Measurements from ENCODE around the gene GOLGA5. TPM values are rescaled to one million over a fixed set of nuclear protein-coding genes. Genes with fewer than 3 reads are reported as not detected.

GOLGA5 gene
- total and polyA plus RNA-seq, 2 of the 8 experiments (the other 6 are each of a cell fraction or from before 2014, with no cell fraction given) = 13.0 to 25.4 TPM

- Histone ChIP-seq H2BK15ac (ENCODE audit: low read length) (no peak overlapping the region), H3K9ac (replicated peaks in 1 of 4; ENCODE audit: extremely low read depth in 1 of 4, low read depth in 3 of 4, low read length in 3 of 4) (no peak overlapping the region), H4K91ac (replicated peaks; ENCODE audit: insufficient read length, low read length) (no peak overlapping the region), H3K27ac (ENCODE audit: low read depth, low read length) (no peak overlapping the region), H2BK5ac (ENCODE audit: low read depth, low read length) (no peak overlapping the region), H2BK12ac (ENCODE audit: low read depth, low read length) (no peak overlapping the region), H4K8ac (ENCODE audit: extremely low read depth, insufficient read depth, low read length) (no peak overlapping the region), H3K9me3 (ENCODE audit: insufficient read depth in 2 of 2, low read depth in 1 of 2, low read length in 1 of 2) (no peaks in the 10 kb centered on the region), H3K27me3 (replicated peaks in 1 of 4; ENCODE audit: control insufficient read depth in 3 of 4, extremely low read depth in 1 of 4, insufficient read depth in 3 of 4, low read length in 3 of 4) (peaks cover 0 to 3% (median 0%) of the 10 kb centered on the region in 4 experiments; a peak in 2 of 7 replicates), H4K5ac (ENCODE audit: insufficient read length, low read depth, low read length) (no peak overlapping the region), H2AFZ (ENCODE audit: low read length) (no peak overlapping the region), H3K23me2 (ENCODE audit: low read depth, low read length) (peaks cover 6% of the 10 kb centered on the region; the same call in 1 of the 2 replicates), H3K79me1 (ENCODE audit: low read depth, low read length) (no peaks in the 10 kb centered on the region), H3K36me3 (ENCODE audit: control insufficient read depth in 2 of 4, insufficient read depth in 4 of 4, low read length in 3 of 4) (no peaks in the 10 kb centered on the region), H3K18ac (ENCODE audit: extremely low read depth, low read length) (no peak overlapping the region), H2AK5ac (ENCODE audit: low read depth, low read length) (no peak overlapping the region), H3K4me3 (ENCODE audit: extremely low read depth in 1 of 4, insufficient read depth in 2 of 4, low read depth in 3 of 4, low read length in 4 of 4) (no peak overlapping the region), H3K79me2 (ENCODE audit: control insufficient read depth in 1 of 2, insufficient read depth in 2 of 2, low read length in 2 of 2) (peaks cover 0 to 14% of the 10 kb centered on the region in 2 experiments; a peak in 2 of 4 replicates), H2BK120ac (replicated peaks; ENCODE audit: low read depth, low read length) (no peak overlapping the region), H3K4me1 (replicated peaks in 1 of 4; ENCODE audit: control insufficient read depth in 3 of 4, insufficient read depth in 4 of 4, low read length in 3 of 4) (peaks cover 0 to 3% (median 2%) of the 10 kb centered on the region in 4 experiments; a peak in 2 of 7 replicates), H4K20me1 (replicated peaks in 1 of 2; ENCODE audit: control insufficient read depth in 1 of 2, insufficient read depth in 2 of 2, low read length in 2 of 2) (no peaks in the 10 kb centered on the region), H3K23ac (ENCODE audit: insufficient read length) (no peak overlapping the region), H3K56ac (replicated peaks; ENCODE audit: insufficient read length, low read depth, low read length) (no peak overlapping the region), H3K14ac (ENCODE audit: insufficient read length) (no peak overlapping the region), H2BK20ac (ENCODE audit: low read length) (no peak overlapping the region), H3K4me2 (ENCODE audit: insufficient read depth in 1 of 2, low read depth in 2 of 2, low read length in 2 of 2) (no peak overlapping the region), H3K4ac (replicated peaks; ENCODE audit: insufficient read length, low read depth, low read length) (no peak overlapping the region)
- ChIA-PET CTCF (ENCODE audit: partially characterized antibody) (interaction anchor here (0.6 to 2.6 kb wide), 5 partner anchors 11 to 64 kb away, joined by 3 to 10 read pairs (median 3); no protein-coding TSS in a partner anchor), POLR2A (ENCODE audit: partially characterized antibody) (no interaction called here)
- DNase-seq (ENCODE audit: low read depth in 1 of 2, low spot score in 2 of 2) (no peak), FAIRE-seq (no peak)
- 98% methylated on average over 5 of the region's 5 CpGs; no CpG with 5 or more reads in 1 of the 2 experiments for WGBS, 2 experiments (ENCODE audit: extremely low coverage in 1 of 2, insufficient coverage in 1 of 2, insufficient read length in 1 of 2, insufficient replicate concordance in 2 of 2, low coverage in 1 of 2, low lambda C conversion rate in 2 of 2, missing lambda C conversion rate in 1 of 2)
- no peak for TF ChIP-seq CEBPB (IDR thresholded peaks at IDR 0.05; ENCODE audit: low read depth, low read length)
- TF ChIP-seq POU5F1 (IDR thresholded peaks at IDR 0.05; ENCODE audit: low read depth, low read length) = no peak
- no peak for TF ChIP-seq ASH2L (IDR thresholded peaks at IDR 0.05; ENCODE audit: low read length)
- no peak for TF ChIP-seq SP4 (IDR thresholded peaks at IDR 0.05; ENCODE audit: low read length)
- no peak for TF ChIP-seq JUND (IDR thresholded peaks at IDR 0.05; ENCODE audit: low read length)
- no peak for TF ChIP-seq CBX5 (IDR thresholded peaks at IDR 0.05; ENCODE audit: low read depth, low read length)
- TF ChIP-seq ATF3 (IDR thresholded peaks at IDR 0.05; ENCODE audit: insufficient read depth, low read depth, low read length) = no peak
- TF ChIP-seq CTBP2 (IDR thresholded peaks at IDR 0.05; ENCODE audit: borderline replicate concordance, insufficient read depth, insufficient read length, low read length) = no peak
Measured at GRCh38 chr14:92750994-92751400, 43.1 kb upstream of the GOLGA5 start.
